GM21717 (cell line): ENCODE measurements around the gene EPAS1.

ENCODE experiments used
- ATAC-seq: cut with Tn5 transposase; IDR thresholded peaks from one replicate; pipeline ENCODE4 v1.9.1; 2021; ENCODE audit warnings: mild to moderate bottlenecking, moderate library complexity; ENCODE audit not compliant: unreplicated experiment

The EPAS1 gene

GRCh38 chr2:46337208-46337994 lies 40.2 kb downstream of the EPAS1 start:
- ATAC-seq: no peak

- no peak for ATAC-seq
These were observed 41.5 kb downstream of the EPAS1 start for GRCh38 chr2:46338674-46339073.

DNA sequence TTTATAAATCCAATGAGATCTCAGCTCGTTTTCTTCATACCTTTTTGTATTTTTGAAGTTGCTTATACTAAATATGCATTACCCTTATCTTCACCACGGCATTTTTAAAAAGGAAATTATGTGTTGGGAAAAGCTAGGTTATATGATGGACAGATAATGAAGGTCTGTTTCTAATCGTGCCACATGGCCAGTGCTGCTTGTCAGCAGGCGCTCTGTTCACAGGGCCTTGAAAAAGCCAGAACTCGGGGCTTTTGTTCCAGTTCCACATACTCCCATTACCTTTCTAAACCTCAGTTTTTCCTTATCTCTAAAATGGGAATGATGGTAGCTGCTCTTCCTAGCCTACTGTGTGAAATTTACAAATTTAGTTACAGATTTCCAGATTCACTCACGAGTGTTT lies 42.0 kb downstream of the EPAS1 start:
- ATAC-seq: no peak

- no peak for ATAC-seq
These were observed 42.7 kb downstream of the EPAS1 start for GRCh38 chr2:46339676-46340459.

DNA sequence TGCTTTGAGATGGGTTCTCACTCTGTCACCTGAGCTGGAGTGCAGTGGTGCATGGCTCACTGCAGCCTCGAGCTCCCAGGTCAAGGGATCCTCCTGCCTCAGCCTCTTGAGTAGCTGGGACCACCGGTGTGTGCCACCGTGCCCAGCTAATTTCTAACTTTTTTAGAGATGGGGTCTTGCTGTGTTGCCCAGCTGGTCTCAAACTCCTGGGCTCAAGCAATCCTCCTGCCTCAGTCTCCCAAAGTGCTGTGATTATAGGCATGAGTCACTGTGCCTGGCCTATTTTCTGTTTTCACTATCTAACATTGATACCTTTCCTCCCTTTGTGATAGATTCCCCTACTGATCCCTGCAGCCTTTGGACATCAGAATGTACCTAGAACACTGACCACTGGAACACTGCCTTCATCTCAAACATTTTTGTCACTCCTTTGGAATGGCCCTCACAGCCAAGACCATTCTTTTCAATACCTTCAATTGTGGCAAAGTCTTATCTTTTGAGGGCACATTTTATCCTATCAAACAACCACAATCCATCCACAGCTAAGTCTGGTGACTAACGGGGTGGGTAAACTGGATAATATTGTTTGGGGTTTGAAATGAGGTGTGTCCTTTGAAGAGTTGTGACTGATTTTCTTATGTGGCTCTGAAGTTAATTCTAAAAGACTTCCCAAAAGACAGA lies 43.7 kb downstream of the EPAS1 start:
- ATAC-seq: no peak

DNA sequence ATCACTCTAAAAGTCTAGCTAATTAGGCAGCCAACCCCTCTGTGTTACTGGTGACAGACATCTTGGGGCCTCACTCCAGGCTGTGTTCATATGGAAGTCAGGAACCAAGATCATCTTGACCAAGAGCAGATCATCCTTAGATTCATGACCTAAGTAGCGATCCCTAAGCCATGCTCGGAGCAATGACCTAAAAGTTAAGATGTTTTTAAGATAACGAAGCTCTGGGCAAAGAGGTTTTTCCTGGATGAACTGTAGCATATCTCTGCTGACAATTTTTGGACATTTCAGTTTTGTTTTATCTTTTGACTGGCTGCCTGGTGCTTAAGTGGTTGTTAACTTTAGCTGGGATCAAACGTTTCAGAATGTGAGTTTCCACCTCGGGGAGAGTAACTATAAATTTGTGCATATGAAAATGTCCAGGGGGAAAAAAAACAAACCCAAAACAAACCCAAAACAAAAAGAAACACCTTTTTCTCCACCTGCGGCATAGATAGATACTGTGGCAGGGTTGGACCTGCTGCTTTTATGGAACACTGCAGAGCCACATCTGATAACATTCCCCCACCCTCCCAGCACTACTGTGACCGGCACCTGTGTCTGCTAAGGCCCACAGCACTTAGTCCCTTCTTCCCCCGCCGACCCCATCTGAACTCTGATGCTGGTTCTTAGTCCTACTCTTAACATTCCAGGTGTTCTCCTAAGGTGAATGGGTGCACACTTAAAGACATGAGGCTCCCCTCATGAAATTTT lies 45.5 kb downstream of the EPAS1 start:
- ATAC-seq: no peak

- ATAC-seq: no peak
These were observed 47.5 kb downstream of the EPAS1 start for GRCh38 chr2:46344706-46345105.

GRCh38 chr2:46345775-46346174 lies 48.6 kb downstream of the EPAS1 start:
- no peak for ATAC-seq

DNA sequence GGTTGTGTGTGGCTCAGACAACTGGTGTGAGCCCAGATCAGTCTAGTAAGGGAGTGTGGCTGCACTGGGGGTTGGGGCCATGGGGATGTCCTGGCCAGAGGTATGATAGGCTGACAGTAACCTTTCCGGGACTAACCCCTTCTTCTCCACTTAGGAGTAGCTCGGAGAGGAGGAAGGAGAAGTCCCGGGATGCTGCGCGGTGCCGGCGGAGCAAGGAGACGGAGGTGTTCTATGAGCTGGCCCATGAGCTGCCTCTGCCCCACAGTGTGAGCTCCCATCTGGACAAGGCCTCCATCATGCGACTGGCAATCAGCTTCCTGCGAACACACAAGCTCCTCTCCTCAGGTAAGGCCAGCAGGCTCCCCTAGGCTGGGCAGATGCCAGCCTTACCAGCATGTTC lies 49.5 kb downstream of the EPAS1 start:
- ATAC-seq: no peak

- ATAC-seq: no peak
These were observed 50.6 kb downstream of the EPAS1 start for GRCh38 chr2:46347648-46348280.

GRCh38 chr2:46349115-46349547 lies 51.9 kb downstream of the EPAS1 start:
- no peak for ATAC-seq

- ATAC-seq: no peak
These were observed 53.0 kb downstream of the EPAS1 start for GRCh38 chr2:46350029-46350689.

DNA sequence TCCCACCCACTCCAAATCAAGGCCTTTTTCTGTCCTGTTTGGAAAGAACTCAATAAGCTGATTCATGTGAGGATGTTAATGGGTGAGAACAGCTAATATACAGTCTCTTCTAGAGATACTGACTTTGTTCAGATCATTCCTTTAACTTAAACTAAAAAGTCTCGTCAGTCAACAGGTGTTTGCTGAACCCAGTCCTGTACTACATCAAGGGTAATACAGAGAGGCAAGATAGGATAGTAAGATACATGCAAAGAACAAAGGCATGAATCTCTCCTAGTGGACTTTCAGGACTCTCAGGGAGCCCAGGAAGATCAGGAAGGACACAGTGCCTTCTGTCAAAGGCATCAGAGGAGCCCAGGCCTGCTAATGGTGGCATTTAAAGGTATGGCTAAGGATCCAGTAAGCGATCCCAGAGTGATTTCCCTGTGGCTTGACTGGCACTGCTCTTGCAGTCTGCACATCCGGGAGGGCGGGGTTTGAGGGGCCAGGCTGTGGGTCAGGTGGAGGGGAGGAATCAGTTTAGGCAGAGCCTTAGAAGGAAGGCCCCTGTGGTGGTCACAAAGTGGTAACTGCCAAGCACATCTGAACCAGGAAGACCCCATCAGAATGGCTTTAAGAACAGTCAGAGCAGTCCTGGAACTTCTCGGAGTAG lies 54.0 kb downstream of the EPAS1 start:
- no peak for ATAC-seq

DNA sequence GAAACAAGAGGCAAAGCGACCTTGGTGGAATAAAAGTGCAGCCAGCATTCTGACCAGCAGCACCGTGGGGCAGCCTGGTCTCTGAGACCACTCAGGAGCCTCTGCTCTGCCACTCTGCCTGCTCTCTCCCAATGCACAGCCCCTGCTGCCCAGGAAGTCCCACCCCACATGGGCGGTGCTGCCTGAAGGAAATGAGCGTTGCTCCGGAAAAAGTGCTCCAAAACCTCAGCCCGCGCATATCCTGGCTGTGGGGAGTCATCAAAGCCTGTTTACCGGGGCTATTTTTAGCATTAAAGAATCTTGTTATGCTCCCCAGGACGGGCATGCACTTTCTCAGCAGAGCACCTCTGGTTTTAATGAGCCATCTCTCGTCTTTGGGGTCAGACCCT lies 54.5 kb downstream of the EPAS1 start:
- no peak for ATAC-seq

GRCh38 chr2:46352621-46353020 lies 55.4 kb downstream of the EPAS1 start:
- ATAC-seq: no peak

DNA sequence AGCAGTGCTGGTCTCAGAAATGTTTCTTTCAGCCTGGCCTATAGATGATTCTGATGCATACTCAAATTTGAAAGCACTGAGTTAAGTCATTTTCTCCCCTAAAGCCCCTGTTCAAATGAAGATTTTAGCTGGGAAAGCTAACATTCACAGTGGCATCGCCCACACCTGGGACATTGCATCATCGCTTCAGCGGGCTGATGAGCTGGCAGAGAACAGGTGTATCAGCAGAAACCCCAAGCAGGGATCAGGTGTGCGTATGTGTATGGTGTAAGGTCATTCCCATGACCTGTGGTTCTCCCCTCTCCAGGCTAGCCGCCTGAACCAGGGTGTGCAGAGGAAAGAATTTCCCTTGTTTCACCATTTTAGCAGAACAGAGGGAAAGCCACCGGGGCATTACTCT lies 56.3 kb downstream of the EPAS1 start:
- no peak for ATAC-seq

GRCh38 chr2:46355756-46356155 lies 58.5 kb downstream of the EPAS1 start:
- ATAC-seq: no peak

GRCh38 chr2:46356991-46357390 lies 59.8 kb downstream of the EPAS1 start:
- ATAC-seq: no peak

DNA sequence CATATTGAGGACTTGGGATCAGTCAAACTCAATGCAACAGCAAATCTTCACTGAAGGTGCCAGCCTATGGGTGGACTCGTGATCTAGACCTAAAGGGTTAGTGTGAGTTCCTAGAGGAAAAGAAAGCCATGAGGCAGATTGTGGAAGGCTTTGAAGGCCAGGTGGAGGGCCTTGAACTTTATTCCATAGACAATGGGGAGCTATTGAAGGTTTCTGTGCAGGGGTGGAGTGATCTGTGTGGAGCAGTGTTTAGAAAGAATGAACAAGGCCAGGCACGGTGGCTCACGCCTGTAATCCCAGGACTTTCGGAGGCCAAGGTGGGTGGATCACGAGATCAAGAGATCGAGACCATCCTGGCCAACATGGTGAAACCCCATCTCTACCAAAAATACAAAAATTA lies 61.5 kb downstream of the EPAS1 start:
- ATAC-seq: no peak

GRCh38 chr2:46360303-46360702 lies 63.1 kb downstream of the EPAS1 start:
- no peak for ATAC-seq
